Bronchial epithelial cell (primary cell): ENCODE results near the gene SF3B5. TPM values are rescaled to one million over a fixed set of nuclear protein-coding genes. Genes with fewer than 3 reads are reported as not detected.
"Not testable (repeated sequence)": the region's sequence is repeated elsewhere in the genome, so short reads cannot be mapped to it uniquely, and the experiment has no call there.

Source experiments
- DNase-seq: peaks from one replicate; pipeline ENCODE4 v3.0.0-alpha.2; 2010; ENCODE audit warnings: low read depth
- FAIRE-seq: peaks from 2 replicates; lab custom pipeline; 2011; peaks lifted over from hg19 to GRCh38; lab: Jason Lieb, UNC
- H3K27me3 ChIP-seq: 2 replicates; pipeline ENCODE4 v1.5.1; 2011; ENCODE audit warnings: low read length; ENCODE audit not compliant: control insufficient read depth, insufficient read depth
- H3K36me3 ChIP-seq: 2 replicates; pipeline ENCODE4 v1.5.1; 2011; ENCODE audit warnings: low read length; ENCODE audit not compliant: control insufficient read depth, insufficient read depth
- H3K4me3 ChIP-seq: 2 replicates; pipeline ENCODE4 v1.5.1; 2011; ENCODE audit warnings: mild to moderate bottlenecking, low read depth, low read length, control low read depth
- CTCF ChIP-seq: IDR thresholded peaks from 2 replicates; pipeline ENCODE4 v1.5.1; 2011; ENCODE audit warnings: mild to moderate bottlenecking, moderate library complexity, low read length, control low read depth, inconsistent platforms; ENCODE audit not compliant: insufficient read depth, severe bottlenecking
- total RNA-seq: library from RNA; depleted of rRNA; stranded (reverse); fragments of >200 nt; gene quantifications from 2 replicates; pipeline ENCODE4 v1.2.1, GENCODE V29; 2014

The SF3B5 gene
- total RNA-seq, 1 donor from 2014 or later, result 113 TPM

GRCh38 chr6:144140867-144141266 lies 45.5 kb upstream of the SF3B5 start:
- H3K4me3 ChIP-seq, result no peak overlapping the region
- no peak for TF ChIP-seq CTCF
- FAIRE-seq (no peak), DNase-seq (no peak)
- H3K27me3 ChIP-seq, result no peaks in the 10 kb centered on the region
- H3K36me3 ChIP-seq, result no peaks in the 10 kb centered on the region

- H3K27me3 ChIP-seq, result no peaks in the 10 kb centered on the region
- FAIRE-seq (no peak), DNase-seq (no peak)
- TF ChIP-seq CTCF, result no peak
- H3K4me3 ChIP-seq, result no peak overlapping the region
- H3K36me3 ChIP-seq, result no peaks in the 10 kb centered on the region
These were observed 44.4 kb upstream of the SF3B5 start for GRCh38 chr6:144139817-144140216.

GRCh38 chr6:144138542-144138941 lies 43.2 kb upstream of the SF3B5 start:
- no peak for DNase-seq
- no peak overlapping the region for H3K4me3 ChIP-seq
- no peak for TF ChIP-seq CTCF
- FAIRE-seq, result no peak
- H3K36me3 ChIP-seq, result no peaks in the 10 kb centered on the region
- no peaks in the 10 kb centered on the region for H3K27me3 ChIP-seq

GRCh38 chr6:144134737-144135136 lies 39.4 kb upstream of the SF3B5 start:
- TF ChIP-seq CTCF, result no peak
- no peak for DNase-seq
- FAIRE-seq, result no peak

GRCh38 chr6:144134176-144134575 lies 38.8 kb upstream of the SF3B5 start:
- no peak for TF ChIP-seq CTCF

More at GRCh38 chr6:144134737-144135136, 39.4 kb upstream of the SF3B5 start:
- H3K36me3 ChIP-seq, result no peaks in the 10 kb centered on the region
- no peaks in the 10 kb centered on the region for H3K27me3 ChIP-seq
- no peak overlapping the region for H3K4me3 ChIP-seq

GRCh38 chr6:144133225-144133821 lies 38.0 kb upstream of the SF3B5 start:
- FAIRE-seq (no peak), DNase-seq (no peak)
- H3K27me3 ChIP-seq, result no peaks in the 10 kb centered on the region
- H3K4me3 ChIP-seq, result no peak overlapping the region
- no peak for TF ChIP-seq CTCF
- no peaks in the 10 kb centered on the region for H3K36me3 ChIP-seq

More at GRCh38 chr6:144134176-144134575, 38.8 kb upstream of the SF3B5 start:
- Histone ChIP-seq H3K27me3 (no peaks in the 10 kb centered on the region), H3K4me3 (no peak overlapping the region), H3K36me3 (no peaks in the 10 kb centered on the region)
- DNase-seq, result no peak
- FAIRE-seq, result no peak

- not testable (repeated sequence) for DNase-seq, H3K4me3 ChIP-seq, H3K27me3 ChIP-seq, FAIRE-seq, H3K36me3 ChIP-seq
These were observed 36.9 kb upstream of the SF3B5 start for GRCh38 chr6:144132167-144132690.
